ENCODE data around the gene SLC11A2.
"Not testable (repeated sequence)": the region's sequence is repeated elsewhere in the genome, so short reads cannot be mapped to it uniquely, and the experiment has no call there.

The SLC11A2 gene

DNA sequence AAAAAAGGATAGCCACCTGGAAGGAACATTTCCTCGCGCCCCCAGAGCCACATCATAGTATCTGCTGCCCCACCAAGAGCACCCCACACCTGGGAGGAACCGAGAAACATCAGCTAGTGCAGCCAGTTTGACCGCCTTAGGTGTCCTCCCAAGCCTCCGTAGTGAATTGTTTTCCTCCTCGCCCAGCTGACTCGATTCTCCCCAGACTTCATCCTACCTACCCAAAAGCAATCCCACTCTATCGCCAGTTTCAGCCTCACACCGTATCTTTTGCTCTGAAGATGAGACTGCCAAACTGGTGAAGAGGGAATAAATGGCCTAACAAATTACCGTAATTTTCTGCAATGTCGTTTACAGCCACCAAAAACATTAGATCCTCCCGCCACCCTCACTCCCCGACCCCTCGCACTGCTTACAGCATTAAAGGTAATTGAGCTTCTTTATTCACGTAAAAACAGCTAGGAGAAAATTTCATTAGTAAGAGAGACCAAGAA, 1.2 kb upstream of the SLC11A2 start:
- DNase-seq (ENCODE audit: low read depth in 2 of 2): no peak

DNA sequence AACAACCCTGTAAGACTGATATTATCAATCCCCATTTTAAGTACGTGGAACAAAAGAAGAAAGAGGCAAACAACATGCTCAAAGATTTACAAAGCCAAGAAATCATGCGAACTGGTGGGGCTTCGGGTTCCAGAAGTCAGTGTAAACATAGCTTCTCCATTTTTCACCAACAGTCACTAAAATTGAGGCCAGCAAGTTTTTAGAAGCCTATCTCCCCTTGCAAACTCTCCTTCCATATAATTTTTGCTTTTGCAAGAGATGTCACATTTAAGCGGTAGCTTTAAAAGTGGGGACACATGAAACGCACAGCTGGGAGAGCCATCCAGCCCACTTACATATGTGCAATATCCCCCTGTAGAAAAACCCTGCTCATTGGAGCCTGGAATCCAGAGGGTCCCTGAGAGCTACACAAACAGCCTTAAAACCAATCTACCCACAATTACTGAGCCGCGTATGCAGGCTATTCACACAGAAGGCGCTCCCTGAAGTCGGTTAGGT, 797 bp downstream of the SLC11A2 start:
- no peak for DNase-seq (ENCODE audit: low read depth in 2 of 2)

DNA sequence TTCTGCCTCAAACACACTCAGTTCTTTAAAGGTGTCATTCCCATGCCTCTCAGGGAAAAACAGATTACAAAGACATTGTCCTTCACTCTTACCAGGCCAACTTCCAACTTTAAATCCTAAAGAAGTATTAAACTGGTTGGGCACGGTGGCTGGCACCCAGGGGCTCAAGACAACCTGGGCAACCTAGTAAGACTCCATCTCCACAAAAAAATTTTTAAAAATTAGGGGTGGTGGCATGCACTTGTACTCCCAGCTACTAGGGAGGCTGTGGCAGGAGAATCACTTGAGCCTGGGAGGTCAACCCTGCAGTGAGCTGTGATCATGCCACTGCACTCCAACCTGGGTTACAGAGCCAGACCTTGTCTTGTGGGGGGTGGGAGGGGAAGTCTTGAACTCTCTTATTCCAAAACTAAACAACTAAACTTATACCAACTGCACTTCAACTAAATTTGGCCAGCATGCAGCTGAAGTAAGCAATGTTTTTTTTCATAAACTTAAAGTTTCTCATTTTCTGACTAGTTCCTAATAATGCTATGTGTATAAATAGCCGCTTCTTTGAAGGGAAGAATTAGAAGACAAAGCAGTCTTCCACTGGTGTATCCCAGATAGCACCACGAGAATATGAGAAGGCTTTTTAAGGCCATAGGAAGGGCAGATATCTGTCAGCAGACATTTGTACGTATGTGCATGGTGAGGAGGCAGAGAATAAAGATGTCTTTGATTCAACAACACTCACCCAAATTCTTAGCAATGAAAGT, 2.4 kb downstream of the SLC11A2 start:
- no peak for DNase-seq (ENCODE audit: low read depth in 2 of 2)

DNA sequence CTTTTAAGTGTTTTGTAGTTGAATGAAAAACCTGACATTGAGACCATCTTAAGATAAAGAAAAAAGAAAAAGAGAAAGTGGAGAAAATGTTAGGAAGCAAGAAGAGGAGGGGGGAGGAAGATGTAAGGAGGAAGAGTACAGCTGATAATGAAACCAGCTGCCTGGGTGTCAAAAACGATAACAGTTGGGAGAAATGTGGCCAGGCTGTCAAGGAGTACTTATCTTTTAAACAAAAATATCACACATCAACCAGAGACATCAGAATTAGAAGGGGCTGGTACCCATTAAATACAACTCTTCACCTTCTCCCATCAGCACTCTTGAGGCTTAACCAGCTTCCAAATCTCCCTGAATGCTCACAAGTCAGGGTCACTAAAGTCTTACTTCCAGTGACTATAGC, 4.5 kb downstream of the SLC11A2 start:
- DNase-seq (ENCODE audit: low read depth in 2 of 2): no peak

DNA sequence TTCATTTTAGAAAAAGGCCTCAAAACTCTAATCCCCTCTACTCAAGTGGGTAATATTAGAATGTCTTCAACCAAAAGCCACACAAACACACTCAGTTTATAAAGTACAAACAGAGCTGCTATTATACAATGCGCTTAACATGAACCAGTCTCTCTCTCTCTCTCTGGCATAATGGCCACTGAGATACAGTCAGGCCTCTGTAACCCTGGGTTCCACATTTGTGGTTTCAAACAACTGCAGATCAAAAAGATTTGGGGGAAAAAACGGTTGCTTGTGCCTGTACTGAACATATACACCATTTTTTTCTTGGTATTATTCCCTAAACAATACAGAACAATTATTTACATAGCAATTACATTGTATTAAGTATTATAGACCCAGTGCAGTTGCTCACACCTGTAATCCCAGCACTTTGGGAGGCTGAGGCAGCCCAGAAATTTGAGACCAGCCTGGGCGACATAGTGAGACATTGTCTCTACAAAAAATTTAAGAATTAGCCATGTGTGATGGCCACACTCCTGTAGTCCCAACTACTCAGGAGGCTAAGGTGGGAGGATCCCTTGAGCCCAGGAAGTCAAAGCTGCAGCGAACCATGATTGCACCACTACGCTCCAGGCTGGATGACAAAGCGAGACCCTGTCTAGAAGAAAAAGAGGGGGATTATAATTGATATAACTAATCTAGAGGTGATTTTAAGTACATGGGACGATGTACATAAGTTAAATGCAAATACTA, 5.6 kb downstream of the SLC11A2 start:
- DNase-seq (ENCODE audit: low read depth in 2 of 2): no peak

DNA sequence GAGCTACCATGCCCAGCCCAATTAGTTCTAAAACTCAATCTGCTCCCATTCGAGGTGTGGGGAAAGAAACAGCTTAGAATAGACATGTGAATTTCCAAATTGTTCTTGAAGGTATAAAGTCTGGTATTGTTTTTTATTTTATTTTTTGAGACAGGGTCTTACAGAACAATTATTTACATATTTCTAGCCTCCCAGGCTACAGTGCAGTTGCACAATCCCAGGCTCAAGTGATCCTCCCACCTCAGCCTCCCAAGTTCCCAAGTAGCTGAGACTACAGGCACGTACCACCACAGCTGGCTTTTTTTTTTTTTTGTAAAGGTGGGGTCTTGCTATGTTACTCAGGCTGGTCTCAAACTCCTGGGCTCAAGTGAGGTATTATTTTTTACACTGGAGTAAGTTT, 6.3 kb downstream of the SLC11A2 start:
- no peak for DNase-seq (ENCODE audit: low read depth in 2 of 2)

DNA sequence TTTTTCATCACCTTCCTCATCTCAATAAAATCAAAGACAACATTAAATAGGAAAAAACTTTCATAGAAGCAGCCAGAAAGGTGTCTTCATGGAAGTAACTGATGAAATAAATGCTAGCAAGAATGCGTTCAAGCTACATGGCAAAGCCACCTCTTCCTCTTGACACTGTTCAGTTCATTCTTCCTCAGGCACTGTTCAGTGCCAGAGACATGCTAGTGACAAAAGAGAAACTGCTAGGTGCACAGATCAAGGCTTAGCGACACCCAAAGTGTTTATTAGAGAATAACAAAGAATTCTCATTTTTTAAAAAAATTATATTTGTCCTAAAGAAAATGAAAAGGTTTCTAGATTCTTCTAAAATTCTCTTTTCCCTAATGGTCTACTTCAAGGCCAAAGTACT, 7.2 kb downstream of the SLC11A2 start:
- no peak for DNase-seq (ENCODE audit: low read depth in 2 of 2)

DNA sequence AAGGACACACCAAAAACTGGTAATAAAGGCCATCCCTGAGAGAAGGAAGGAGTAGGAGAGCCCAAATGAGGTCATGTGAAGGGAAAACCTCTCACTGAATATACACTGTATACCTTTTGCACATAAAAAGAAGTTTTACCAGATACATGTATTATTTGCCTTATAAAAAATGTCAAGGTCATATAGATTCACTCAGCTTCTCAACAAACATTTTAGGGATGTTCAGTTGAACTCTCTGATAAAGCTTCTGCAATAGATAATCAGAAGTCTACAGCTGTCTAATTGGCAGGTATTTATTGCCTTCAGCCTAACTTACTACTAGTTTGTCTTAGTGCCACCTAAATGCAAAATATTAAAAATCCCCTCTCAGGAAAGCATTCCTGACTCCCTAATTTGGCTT, 8.7 kb downstream of the SLC11A2 start:
- no peak for DNase-seq (ENCODE audit: low read depth in 2 of 2)

DNA sequence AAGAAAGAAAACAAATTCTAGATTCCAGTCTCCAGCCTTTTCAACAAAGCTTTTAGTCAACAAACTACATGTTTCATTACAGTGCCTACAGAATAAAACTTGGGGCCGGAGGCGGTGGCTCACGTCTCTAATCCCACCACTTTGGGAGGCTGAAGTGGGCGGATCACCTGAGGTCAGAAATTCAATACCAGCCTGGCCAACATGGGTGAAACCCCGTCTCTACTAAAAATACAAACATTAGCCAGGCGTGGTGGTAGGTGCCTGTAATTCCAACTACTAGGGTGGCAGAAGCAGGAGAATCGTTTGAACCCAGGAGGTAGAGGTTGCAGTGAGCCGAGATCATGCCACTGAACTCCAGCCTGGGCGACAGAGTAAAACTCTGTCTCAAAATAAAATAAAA, 11.7 kb downstream of the SLC11A2 start:
- DNase-seq (ENCODE audit: low read depth in 2 of 2): not testable (repeated sequence)

DNA sequence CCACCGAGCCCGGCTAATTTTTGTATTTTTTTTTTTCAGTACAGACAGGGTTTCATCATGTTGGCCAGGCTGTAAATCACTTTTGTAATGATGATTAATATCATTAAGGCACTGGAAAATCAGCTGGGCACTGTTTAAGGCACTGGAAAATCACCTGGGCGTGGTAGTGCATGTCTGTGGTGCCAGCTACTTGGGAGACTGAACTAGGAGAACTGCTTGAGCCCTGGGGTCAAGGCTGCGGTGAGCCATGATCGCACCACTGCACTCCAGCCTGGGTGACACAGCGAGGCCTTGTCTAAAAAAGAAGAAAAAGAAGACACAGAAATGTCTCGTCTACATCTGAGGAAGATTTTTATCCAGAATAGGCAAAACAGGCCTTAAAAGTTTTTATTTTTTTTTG, 12.7 kb downstream of the SLC11A2 start:
- DNase-seq (ENCODE audit: low read depth in 2 of 2): no peak

DNA sequence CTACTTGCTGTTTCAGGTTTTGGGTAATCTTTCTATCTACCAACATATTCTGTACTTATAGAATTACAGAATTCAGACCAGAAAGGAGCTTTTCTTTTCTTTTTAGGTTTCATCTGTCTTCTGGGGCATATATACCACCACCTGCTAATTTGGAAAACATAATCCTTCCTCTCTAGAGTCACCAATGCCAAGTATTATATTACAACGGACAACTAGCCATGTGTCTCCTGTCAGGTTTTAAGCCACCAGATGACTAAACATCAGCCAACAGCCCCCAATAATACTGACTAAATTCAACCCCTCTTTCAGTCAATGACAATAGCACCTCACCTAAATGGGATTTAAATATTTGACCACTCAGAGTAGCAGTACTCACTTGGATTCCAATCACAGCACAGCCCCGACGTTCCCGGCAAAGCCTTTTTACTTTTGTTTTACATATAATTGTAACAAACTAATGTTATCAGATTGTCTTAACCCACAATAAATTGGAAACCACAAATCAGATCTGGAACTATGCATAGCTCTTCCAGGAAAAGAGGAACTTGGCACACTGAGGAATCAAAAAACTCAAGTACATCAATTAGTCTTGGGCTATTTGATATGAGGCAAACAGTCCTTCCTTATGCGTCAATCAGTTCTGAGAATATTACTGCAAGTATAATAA, 13.5 kb downstream of the SLC11A2 start:
- DNase-seq (ENCODE audit: low read depth in 2 of 2): no peak

DNA sequence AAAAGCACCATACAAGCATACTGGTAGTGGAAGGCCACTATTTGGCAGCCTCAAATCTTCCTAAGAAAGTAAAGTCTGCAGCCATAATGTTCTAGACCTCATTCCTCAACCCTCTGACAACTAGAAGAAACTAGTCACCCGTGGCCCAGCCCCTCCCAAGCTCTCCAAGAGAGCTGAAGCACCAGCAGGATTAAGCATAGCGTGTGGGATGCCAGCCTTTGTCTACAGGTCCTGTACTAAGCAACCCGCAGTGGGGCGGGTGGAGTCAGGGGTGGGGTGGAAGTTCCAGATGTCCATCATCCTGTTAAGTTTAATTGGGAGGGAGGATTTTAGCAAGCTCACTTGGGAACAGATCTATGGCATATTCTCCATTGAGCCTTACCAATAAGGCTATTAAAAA, 14.2 kb downstream of the SLC11A2 start:
- DNase-seq (ENCODE audit: low read depth in 2 of 2): no peak

DNA sequence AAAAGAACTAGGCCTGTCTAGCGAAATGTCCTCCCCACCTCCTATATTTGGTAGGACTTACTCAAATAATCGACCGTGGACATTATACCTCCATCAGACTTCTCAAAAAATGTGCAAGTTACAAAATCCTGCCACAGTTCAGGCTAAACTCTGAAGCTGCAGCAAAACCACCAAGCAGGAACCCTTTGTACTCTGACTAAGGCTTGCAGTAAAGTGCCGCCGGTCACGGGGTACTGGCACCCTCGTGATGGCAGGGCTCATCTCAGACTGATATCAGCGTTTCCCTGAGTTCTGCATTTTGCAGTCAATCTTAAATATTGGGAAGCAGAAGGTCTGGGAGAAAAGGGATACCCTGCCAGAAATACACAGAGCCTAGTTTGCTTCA, 17.1 kb downstream of the SLC11A2 start:
- no peak for DNase-seq (ENCODE audit: low read depth in 2 of 2)

DNA sequence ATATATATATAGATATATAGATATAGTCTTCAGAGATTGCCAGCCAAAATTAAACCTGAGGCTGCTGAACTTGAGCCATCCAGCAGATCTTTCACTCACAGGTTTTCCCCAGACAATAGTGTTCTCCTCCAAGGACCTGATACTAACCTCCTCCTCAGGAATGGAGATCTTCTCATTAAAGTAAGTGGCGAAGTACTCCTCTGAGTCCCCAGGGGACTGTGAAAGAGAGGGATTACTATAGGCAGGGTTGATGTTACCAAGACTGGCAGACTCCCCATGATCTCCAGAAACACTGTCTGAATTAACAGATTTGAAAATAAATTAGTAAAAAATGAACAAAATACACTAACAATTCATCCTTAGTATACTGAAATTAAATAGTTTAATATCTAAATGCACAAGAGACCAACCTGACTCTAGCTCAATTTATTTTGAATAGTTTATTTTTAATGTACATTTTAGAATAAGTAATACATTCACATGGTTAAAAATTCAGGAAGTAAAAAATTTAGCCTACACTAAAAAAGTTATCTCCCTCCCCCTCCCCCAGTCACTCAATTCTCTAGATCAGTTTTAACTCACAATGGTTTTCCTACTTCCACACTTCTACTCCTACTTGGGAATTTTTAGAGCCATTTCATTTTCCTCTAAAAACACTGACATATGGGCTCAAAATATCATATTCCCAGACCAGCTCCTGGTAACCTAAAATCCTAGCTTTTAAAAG, 17.7 kb downstream of the SLC11A2 start:
- DNase-seq (ENCODE audit: low read depth in 2 of 2): no peak

DNA sequence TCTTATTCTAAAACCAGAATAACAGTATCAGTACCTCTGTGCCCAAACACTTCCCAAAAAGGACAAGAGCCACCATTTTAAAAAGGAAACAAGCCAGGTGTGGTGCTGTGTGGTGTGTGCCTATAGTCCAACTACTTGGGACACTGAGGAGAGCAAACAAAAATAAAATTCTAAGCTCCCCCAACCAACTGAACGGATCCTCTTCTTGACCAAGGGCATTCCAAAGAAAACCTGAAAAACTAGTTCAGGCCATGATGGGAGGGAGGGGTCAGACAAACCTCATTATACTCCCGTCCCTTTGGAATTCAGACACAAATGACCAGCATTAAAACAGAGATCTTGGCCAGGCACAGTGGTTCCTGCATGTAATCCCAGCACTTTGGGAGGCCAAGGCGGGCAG, 20.5 kb downstream of the SLC11A2 start:
- DNase-seq (ENCODE audit: low read depth in 2 of 2): no peak

DNA sequence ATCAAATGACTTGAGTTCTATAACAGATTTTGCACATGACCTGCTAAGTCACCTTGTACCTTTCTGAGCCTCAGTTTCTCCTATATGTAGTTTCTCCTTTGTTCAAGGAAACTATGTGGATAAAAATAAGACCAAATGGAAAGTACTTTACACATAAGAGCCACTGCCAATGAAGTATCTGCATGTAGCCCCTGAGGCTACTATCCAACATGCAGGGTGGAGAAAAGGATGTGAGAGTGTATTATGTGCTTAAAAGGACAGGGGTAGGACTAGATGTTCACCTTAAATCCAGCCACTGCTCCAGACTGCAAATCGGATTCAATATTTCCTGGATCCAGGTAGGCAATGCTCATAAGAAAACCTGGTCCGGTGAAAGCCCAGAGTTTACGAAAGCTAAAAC, 21.2 kb downstream of the SLC11A2 start:
- no peak for DNase-seq (ENCODE audit: low read depth in 2 of 2)

DNA sequence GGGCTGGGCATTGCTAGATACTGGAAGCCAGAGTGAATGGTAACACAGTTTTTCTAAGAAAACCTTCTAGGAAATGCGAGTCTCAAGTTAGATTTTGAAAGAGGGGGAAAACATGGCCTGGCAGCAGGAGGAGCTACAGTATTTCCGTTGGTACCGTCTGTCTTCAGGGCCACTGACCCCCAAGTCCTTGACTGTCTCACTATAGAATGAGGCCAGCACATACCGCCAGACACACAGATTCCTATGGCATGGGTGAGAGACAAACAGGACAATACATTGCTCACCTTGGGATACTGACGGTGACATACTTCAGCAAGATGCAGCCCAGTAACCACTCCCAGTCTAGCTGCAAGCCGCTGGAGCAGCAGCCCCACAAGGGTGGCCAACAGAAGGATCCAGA, 21.7 kb downstream of the SLC11A2 start:
- DNase-seq (ENCODE audit: low read depth in 2 of 2): no peak

DNA sequence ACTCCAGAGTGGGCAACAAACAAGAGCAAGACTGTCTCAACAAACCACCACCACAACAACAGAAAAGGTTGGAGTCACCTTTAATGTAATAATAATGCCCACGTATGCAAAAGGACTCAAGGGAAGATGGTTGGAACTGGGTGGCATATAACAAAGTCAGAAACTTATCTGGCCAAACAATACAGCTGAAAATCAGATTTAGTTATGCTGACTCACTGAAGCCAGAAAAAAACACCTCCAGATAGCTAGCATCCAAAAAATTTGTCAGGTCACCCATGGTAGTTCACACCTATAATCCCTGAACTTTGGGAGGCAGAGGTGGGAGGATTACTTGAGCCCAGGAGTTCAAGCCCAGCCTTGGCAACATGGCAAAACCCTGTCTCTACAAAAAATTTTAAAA, 24.4 kb downstream of the SLC11A2 start:
- no peak for DNase-seq (ENCODE audit: low read depth in 2 of 2)

DNA sequence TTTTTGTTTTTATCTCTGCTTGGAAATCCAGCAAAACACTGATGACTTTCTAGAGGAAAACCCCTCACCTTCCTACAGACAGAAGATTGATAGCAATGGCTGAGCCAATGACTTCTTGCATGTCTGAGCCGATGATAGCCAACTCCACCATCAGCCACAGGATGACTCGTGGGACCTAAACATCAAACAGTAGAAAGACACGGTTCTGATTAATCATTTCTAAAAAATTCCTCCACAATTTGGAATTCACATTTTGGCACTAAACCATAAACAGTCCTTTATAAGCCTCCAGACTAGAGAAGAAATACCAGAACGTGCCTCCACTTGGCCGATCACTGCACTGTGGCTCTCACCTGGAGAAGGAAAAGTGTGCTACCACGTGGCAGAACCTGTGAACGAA, 25.9 kb downstream of the SLC11A2 start:
- peak; percentile 58 to 65 for DNase-seq (ENCODE audit: low read depth in 2 of 2)

DNA sequence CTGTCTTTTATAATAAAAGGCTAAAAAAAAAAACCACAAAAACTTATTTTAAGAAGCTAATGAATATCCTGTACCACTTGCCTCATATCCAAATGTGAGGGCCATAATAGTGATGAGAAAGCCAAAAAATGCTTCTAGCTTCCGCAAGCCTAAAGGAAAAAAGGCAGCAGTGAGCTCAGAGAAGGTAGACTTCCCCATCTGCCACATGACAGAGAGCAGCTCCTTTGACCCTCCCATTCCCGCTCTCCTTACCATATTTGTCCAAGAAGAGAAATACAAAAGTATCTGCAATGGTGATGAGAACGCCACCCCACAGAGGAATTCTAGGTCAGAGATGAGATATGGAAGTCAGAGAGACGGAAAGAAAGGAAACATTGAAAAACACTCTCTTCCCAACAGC, 27.1 kb downstream of the SLC11A2 start:
- no peak for DNase-seq (ENCODE audit: low read depth in 2 of 2)

DNA sequence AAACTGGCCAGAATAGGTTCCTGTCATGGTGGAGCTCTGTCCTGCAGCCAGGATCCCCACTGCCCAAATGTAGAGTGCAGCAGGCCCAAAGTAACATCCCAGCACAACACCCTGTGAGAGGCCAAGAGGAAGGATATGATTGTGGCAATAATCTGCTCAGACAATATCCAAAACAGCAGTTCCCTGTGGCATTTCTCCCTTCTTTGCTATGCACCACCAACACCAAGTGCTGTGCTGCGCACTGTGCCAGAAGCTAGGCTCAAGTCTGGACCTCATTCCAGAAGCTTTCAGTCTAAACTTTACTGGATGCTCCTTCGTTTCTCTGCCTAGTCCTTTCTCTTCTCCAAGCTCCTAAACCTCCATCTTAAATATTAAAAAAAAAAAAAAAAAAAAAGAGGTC, 33.4 kb downstream of the SLC11A2 start:
- no peak for DNase-seq (ENCODE audit: low read depth in 2 of 2)

DNA sequence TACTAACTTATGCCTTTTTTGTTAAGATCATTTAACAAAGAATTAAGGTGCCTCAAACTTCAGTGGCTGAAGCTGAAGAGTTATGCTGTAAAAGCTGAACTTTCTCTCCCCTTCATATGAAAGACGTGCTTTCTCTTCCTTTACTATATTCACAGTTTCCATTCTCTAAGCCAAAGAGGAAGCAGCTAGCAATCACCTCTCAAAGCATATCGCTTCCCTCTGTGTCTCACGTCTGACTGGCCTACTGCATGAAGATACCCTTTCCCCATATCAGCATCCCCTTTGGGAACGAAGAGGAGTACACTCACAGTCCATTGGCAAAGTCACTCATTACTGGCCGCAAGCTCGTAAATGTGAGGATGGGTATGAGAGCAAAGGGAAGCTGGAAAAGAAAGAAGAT, 34.9 kb downstream of the SLC11A2 start:
- DNase-seq (ENCODE audit: low read depth in 2 of 2): no peak

Data from fibroblast of skin of left biceps (primary cell).